CD14-positive monocyte (primary cell): Measurements from ENCODE around the gene MAN2B2. TPM values are rescaled to one million over a fixed set of nuclear protein-coding genes. Genes with fewer than 3 reads are reported as not detected.
A peak's percentile ranks its signal among the peaks of the same experiment; 100 is the strongest.

Experiments
- DNase-seq, 3 donors: peaks; one replicate each; pipeline ENCODE4 v3.0.0-alpha.2; 2011 to 2022
- H2AFZ ChIP-seq: 2 replicates; pipeline ENCODE4 v1.6.0; 2012; ENCODE audit warnings: mild to moderate bottlenecking, low read depth, low read length, inconsistent platforms; ENCODE audit not compliant: insufficient read depth, poor library complexity, severe bottlenecking
- H3K27ac ChIP-seq, 2 donors: 1 replicate in 1 of 2; 2 replicates in 1 of 2; pipeline ENCODE4 v1.5.1; 2012 to 2013; ENCODE audit warnings: low read length in 2 of 2, control low read depth in 1 of 2, inconsistent platforms in 1 of 2, low read depth in 1 of 2, mild to moderate bottlenecking in 1 of 2
- H3K27me3 ChIP-seq, 2 donors: one replicate each; pipeline versions ENCODE4 v1.6.0 to v1.6.1; 2011 to 2013; ENCODE audit warnings: low read length in 2 of 2; ENCODE audit not compliant: control insufficient read depth in 2 of 2, insufficient read depth in 2 of 2
- H3K36me3 ChIP-seq, 2 donors: replicated peaks in 1 of 2; 1 replicate in 1 of 2; 2 replicates in 1 of 2; pipeline versions ENCODE4 v1.5.1 to v1.6.1; 2012 to 2013; ENCODE audit warnings: low read length in 2 of 2, control low read depth in 1 of 2, inconsistent platforms in 1 of 2, mild to moderate bottlenecking in 1 of 2; ENCODE audit not compliant: insufficient read depth in 2 of 2, control insufficient read depth in 1 of 2
- H3K4me1 ChIP-seq, 2 donors: 1 replicate in 1 of 2; 2 replicates in 1 of 2; pipeline versions ENCODE4 v1.5.1 to v1.6.1; 2012 to 2013; ENCODE audit warnings: low read length in 2 of 2, control low read depth in 1 of 2, inconsistent platforms in 1 of 2, mild to moderate bottlenecking in 1 of 2, moderate library complexity in 1 of 2; ENCODE audit not compliant: insufficient read depth in 2 of 2, control insufficient read depth in 1 of 2
- H3K4me2 ChIP-seq: replicated peaks from 2 replicates; pipeline ENCODE3; 2012; ENCODE audit warnings: low read length, moderate library complexity, mild to moderate bottlenecking; ENCODE audit not compliant: poor library complexity, severe bottlenecking; ENCODE audit errors: extremely low read depth
- H3K4me3 ChIP-seq, 3 experiments: fragments of 200-600 bp in 1 of 3; sonication (generic) in 1 of 3; replicated peaks in 1 of 3; 1 replicate in 2 of 3; 2 replicates in 1 of 3; pipeline ENCODE4 v1.5.1; 2011 to 2013; ENCODE audit warnings: low read length in 3 of 3, mild to moderate bottlenecking in 3 of 3, control low read depth in 2 of 3, low read depth in 2 of 3, inconsistent platforms in 1 of 3, moderate library complexity in 1 of 3
- H3K79me2 ChIP-seq: 2 replicates; pipeline ENCODE4 v1.6.0; 2012; ENCODE audit warnings: mild to moderate bottlenecking, control low read depth, inconsistent platforms, low read length, moderate library complexity; ENCODE audit not compliant: insufficient read depth
- H3K9ac ChIP-seq: 2 replicates; pipeline ENCODE4 v1.6.0; 2017; ENCODE audit warnings: low read length, mild to moderate bottlenecking; ENCODE audit not compliant: insufficient read depth, poor library complexity, severe bottlenecking
- H3K9me3 ChIP-seq, 2 donors: replicated peaks in 1 of 2; 1 replicate in 1 of 2; 2 replicates in 1 of 2; pipeline versions ENCODE4 v1.5.1 to v1.6.1; 2012 to 2013; ENCODE audit warnings: low read length in 2 of 2, control low read depth in 1 of 2; ENCODE audit not compliant: control insufficient read depth in 1 of 2, insufficient read depth in 1 of 2
- H4K20me1 ChIP-seq: 2 replicates; pipeline ENCODE4 v1.6.0; 2012; ENCODE audit warnings: mild to moderate bottlenecking, low read length, control low read depth, moderate library complexity; ENCODE audit not compliant: insufficient read depth
- H3K27ac Mint-ChIP-seq, 7 donors: one replicate each; pipeline ENCODE4 v1.8.0; 2020; ENCODE audit warnings: mild to moderate bottlenecking in 7 of 7, mixed read lengths in 7 of 7, moderate library complexity in 6 of 7, inconsistent platforms in 2 of 7
- H3K27me3 Mint-ChIP-seq, 3 donors: one replicate each; pipeline ENCODE4 v1.8.0; 2021 to 2022; ENCODE audit warnings: low read depth in 3 of 3, mild to moderate bottlenecking in 3 of 3, mixed read lengths in 3 of 3, moderate library complexity in 3 of 3, inconsistent platforms in 1 of 3
- H3K36me3 Mint-ChIP-seq, 2 donors: one replicate each; pipeline ENCODE4 v1.8.0; 2020; ENCODE audit warnings: mixed read lengths in 2 of 2, inconsistent platforms in 1 of 2, mild to moderate bottlenecking in 1 of 2
- H3K4me1 Mint-ChIP-seq: one replicate; pipeline ENCODE4 v1.8.0; 2020; ENCODE audit warnings: mild to moderate bottlenecking, mixed read lengths
- H3K4me3 Mint-ChIP-seq, 2 donors: one replicate each; pipeline ENCODE4 v1.8.0; 2020; ENCODE audit warnings: mild to moderate bottlenecking in 2 of 2, mixed read lengths in 2 of 2, moderate library complexity in 1 of 2
- H3K9me3 Mint-ChIP-seq, 7 donors: one replicate each; pipeline ENCODE4 v1.8.0; 2020 to 2022; ENCODE audit warnings: mixed read lengths in 7 of 7, mild to moderate bottlenecking in 6 of 7, moderate library complexity in 6 of 7, inconsistent platforms in 2 of 7
- WGBS: methylation state at CpG from one replicate; pipeline ENCODE4 v1.1.5; 2013; ENCODE audit warnings: missing lambda C conversion rate; ENCODE audit not compliant: insufficient coverage; 5-methylcytosine and 5-hydroxymethylcytosine counted together
- intact Hi-C, 2 donors: fragments of 100-400 bp; cut with micrococcal nuclease; formaldehyde crosslinking; loops; one replicate each; pipeline versions ENCODE4 v1.15.0 to v1.15.1; 2023
- polyA plus RNA-seq, 3 donors: library from polyadenylated mRNA; depleted of rRNA in 1 of 3; unstranded in 2 of 3; stranded (reverse) in 1 of 3; fragments of 300-500 nt in 2 of 3; fragments of >200 nt in 1 of 3; fragmentation: Illumina TruSeq in 2 of 3; gene quantifications; 1 replicate in 2 of 3; 2 replicates in 1 of 3; pipeline ENCODE4 v1.2.3, GENCODE V29; 2012 to 2021
- TF ChIP-seq, protein P1 (sequence below): fragments of 200-600 bp; IDR thresholded peaks from one replicate; pipeline ENCODE4 v1.8.0; 2022; ENCODE audit warnings: antibody characterized with exemption, mild to moderate bottlenecking

Gene MAN2B2
- polyA plus RNA-seq, 3 donors: 9.6 to 28.4 (median 10.6) TPM

GRCh38 chr4:6581566-6582121, 6.7 kb downstream of the MAN2B2 start:
- Mint-ChIP-seq H3K4me3 (no peak overlapping the region), H3K4me1 (no peaks in the 10 kb centered on the region), H3K36me3 (peaks cover 82 to 93% of the 10 kb centered on the region in 2 donors), H3K9me3 (peaks cover 12 to 19% (median 17%) of the 10 kb centered on the region in 7 donors), H3K27ac (no peak overlapping the region), H3K27me3 (no peaks in the 10 kb centered on the region)
- no peaks in the 10 kb centered on the region for H3K4me1 ChIP-seq
- peaks cover 13 to 19% of the 10 kb centered on the region in 2 donors for H3K9me3 ChIP-seq
- H3K27me3 ChIP-seq: no peaks in the 10 kb centered on the region
- peaks cover 75 to 99% of the 10 kb centered on the region in 2 donors for H3K36me3 ChIP-seq
- H4K20me1 ChIP-seq: peaks cover 5% of the 10 kb centered on the region
- no peak overlapping the region for H3K4me3 ChIP-seq
- no peak for DNase-seq
- H2AFZ ChIP-seq: no peak overlapping the region
- intact Hi-C loops: no loop called here
- H3K9ac ChIP-seq: no peak overlapping the region
- H3K27ac ChIP-seq: no peak overlapping the region
- H3K4me2 ChIP-seq: no peak overlapping the region
- TF ChIP-seq, protein P1, sequence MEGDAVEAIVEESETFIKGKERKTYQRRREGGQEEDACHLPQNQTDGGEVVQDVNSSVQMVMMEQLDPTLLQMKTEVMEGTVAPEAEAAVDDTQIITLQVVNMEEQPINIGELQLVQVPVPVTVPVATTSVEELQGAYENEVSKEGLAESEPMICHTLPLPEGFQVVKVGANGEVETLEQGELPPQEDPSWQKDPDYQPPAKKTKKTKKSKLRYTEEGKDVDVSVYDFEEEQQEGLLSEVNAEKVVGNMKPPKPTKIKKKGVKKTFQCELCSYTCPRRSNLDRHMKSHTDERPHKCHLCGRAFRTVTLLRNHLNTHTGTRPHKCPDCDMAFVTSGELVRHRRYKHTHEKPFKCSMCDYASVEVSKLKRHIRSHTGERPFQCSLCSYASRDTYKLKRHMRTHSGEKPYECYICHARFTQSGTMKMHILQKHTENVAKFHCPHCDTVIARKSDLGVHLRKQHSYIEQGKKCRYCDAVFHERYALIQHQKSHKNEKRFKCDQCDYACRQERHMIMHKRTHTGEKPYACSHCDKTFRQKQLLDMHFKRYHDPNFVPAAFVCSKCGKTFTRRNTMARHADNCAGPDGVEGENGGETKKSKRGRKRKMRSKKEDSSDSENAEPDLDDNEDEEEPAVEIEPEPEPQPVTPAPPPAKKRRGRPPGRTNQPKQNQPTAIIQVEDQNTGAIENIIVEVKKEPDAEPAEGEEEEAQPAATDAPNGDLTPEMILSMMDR: no peak
- 92% methylated on average over 2 of the region's 11 CpGs for WGBS
- no peaks in the 10 kb centered on the region for H3K79me2 ChIP-seq

DNA sequence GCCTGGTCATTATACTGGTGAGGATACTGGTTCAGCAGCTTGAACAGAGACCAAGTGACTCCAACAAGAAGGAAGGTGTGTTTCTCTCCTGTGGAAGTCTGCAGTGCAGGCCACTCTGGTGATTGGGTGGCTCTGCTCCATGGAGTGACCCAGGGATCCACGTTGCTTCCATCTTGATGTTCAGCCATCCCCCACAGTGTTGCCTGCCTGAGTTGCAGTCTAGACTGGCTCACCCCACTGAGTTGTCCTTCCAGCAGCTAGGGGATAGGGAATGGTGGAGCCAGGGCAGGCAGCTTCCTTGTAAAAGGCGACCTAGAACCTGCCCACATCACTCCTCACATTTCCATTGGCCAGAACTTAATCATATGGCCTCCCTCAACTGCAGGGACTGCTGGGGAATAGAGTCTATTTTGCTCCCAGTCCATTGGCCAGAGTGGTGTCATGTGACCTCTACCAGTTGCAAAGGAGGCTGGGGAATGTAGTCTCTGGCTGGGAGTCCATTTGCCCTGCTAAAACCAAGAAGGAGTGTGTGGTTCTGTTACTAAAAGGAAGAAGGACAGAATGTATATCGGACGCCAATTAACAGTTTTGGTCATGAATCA, 8.0 kb downstream of the MAN2B2 start:
- H3K27me3 Mint-ChIP-seq: no peaks in the 10 kb centered on the region
- Histone ChIP-seq H3K4me1 (no peaks in the 10 kb centered on the region), H3K27me3 (no peaks in the 10 kb centered on the region), H3K27ac (no peak overlapping the region), H2AFZ (no peak overlapping the region), H4K20me1 (peaks cover 5% of the 10 kb centered on the region), H3K4me3 (no peak overlapping the region), H3K79me2 (no peaks in the 10 kb centered on the region), H3K4me2 (no peak overlapping the region), H3K9me3 (peaks cover 13 to 19% of the 10 kb centered on the region in 2 donors), H3K36me3 (peaks cover 75 to 99% of the 10 kb centered on the region in 2 donors), H3K9ac (no peak overlapping the region)
- H3K4me1 Mint-ChIP-seq: no peaks in the 10 kb centered on the region
- intact Hi-C loops: no loop called here
- peaks cover 12 to 19% (median 17%) of the 10 kb centered on the region in 7 donors for H3K9me3 Mint-ChIP-seq
- peak in 1 of 3 donors; percentile 21 for DNase-seq
- TF ChIP-seq, protein P1: no peak
- H3K4me3 Mint-ChIP-seq: no peak overlapping the region
- no peak overlapping the region for H3K27ac Mint-ChIP-seq
- peaks cover 84 to 93% of the 10 kb centered on the region in 2 donors for H3K36me3 Mint-ChIP-seq
- 100% methylated on average over 3 of the region's 4 CpGs for WGBS
